ENCODE measurements around the gene SIN3A.
"Not testable (repeated sequence)": the region's sequence is repeated elsewhere in the genome, so short reads cannot be mapped to it uniquely, and the experiment has no call there.

Gene SIN3A

GRCh38 chr15:75356006-75356405, 95.5 kb downstream of the SIN3A start:
- no peak for DNase-seq

GRCh38 chr15:75355369-75355768, 96.1 kb downstream of the SIN3A start:
- no peak for DNase-seq

GRCh38 chr15:75354454-75354853, 97.0 kb downstream of the SIN3A start:
- no peak for DNase-seq

- no peak for DNase-seq
Measured at GRCh38 chr15:75353604-75354003, 97.9 kb downstream of the SIN3A start.

- no peak for DNase-seq
Measured at GRCh38 chr15:75352186-75353080, 99.1 kb downstream of the SIN3A start.

GRCh38 chr15:75350601-75351361, 100.7 kb downstream of the SIN3A start:
- DNase-seq = no peak

GRCh38 chr15:75349851-75350588, 101.5 kb downstream of the SIN3A start:
- no peak for DNase-seq

- DNase-seq = not testable (repeated sequence)
Measured at GRCh38 chr15:75349351-75349669, 102.2 kb downstream of the SIN3A start.

GRCh38 chr15:75348562-75349350, 102.7 kb downstream of the SIN3A start:
- no peak for DNase-seq

GRCh38 chr15:75348034-75348561, 103.4 kb downstream of the SIN3A start:
- no peak for DNase-seq

GRCh38 chr15:75347222-75348033, 104.1 kb downstream of the SIN3A start:
- no peak for DNase-seq

GRCh38 chr15:75346796-75347221, 104.7 kb downstream of the SIN3A start, which contains the start of gene NEIL1:
TSS of gene NEIL1 (plus strand) at chr15:75347039. CDS start at chr15:75348906, 1,867 bp downstream.
- no peak for DNase-seq

- DNase-seq = not testable (repeated sequence)
Measured at GRCh38 chr15:75343953-75344352, 107.5 kb downstream of the SIN3A start.

- no peak for DNase-seq
Measured at GRCh38 chr15:75342221-75342620, 109.3 kb downstream of the SIN3A start.

- no peak for DNase-seq
Measured at GRCh38 chr15:75339531-75340240, 111.8 kb downstream of the SIN3A start.

GRCh38 chr15:75338661-75339240, 112.7 kb downstream of the SIN3A start:
- no peak for DNase-seq

- DNase-seq = peak; percentile 65
Measured at GRCh38 chr15:75335705-75336355, 115.7 kb downstream of the SIN3A start, which contains the start of gene COMMD4. TSS of gene COMMD4 (plus strand) at chr15:75336063. CDS start at chr15:75336090, 27 bp downstream.

- no peak for DNase-seq
Measured at GRCh38 chr15:75335313-75335704, 116.2 kb downstream of the SIN3A start.

- DNase-seq = not testable (repeated sequence)
Measured at GRCh38 chr15:75333654-75334419, 117.7 kb downstream of the SIN3A start.
